Neural crest cell (in vitro differentiated cells): ENCODE results near the gene FLRT1. TPM values are rescaled to one million over a fixed set of nuclear protein-coding genes. Genes with fewer than 3 reads are reported as not detected.

Experiments
- DNase-seq: peaks from one replicate; pipeline ENCODE4 v3.0.0; 2021; ENCODE audit warnings: low read depth, mixed read lengths, low spot score
- H3K27ac Mint-ChIP-seq: one replicate; pipeline ENCODE4 v1.8.0; 2021; ENCODE audit warnings: mild to moderate bottlenecking, mixed read lengths; ENCODE audit not compliant: unreplicated experiment
- H3K27me3 Mint-ChIP-seq: 2 replicates; pipeline ENCODE4 v1.8.0; 2021; ENCODE audit warnings: low read depth, mild to moderate bottlenecking, mixed read lengths
- H3K36me3 Mint-ChIP-seq: 2 replicates; pipeline ENCODE4 v1.8.0; 2021; ENCODE audit warnings: low read depth, mild to moderate bottlenecking, mixed read lengths
- H3K4me1 Mint-ChIP-seq: 2 replicates; pipeline ENCODE4 v1.8.0; 2021; ENCODE audit warnings: mixed read lengths
- H3K4me3 Mint-ChIP-seq: one replicate; pipeline ENCODE4 v1.8.0; 2021; ENCODE audit warnings: mild to moderate bottlenecking, mixed read lengths
- H3K9me3 Mint-ChIP-seq: 2 replicates; pipeline ENCODE4 v1.8.0; 2021; ENCODE audit warnings: mixed read lengths
- total RNA-seq: library from RNA; stranded (reverse); gene quantifications from 2 replicates; pipeline ENCODE4 v1.2.1, GENCODE V29; 2021
- TF ChIP-seq, protein P1 (sequence below): fragments of 200-600 bp; sonication (generic); conservative IDR thresholded peaks from 2 replicates; pipeline ENCODE4 v1.5.0; 2021; ENCODE audit warnings: antibody characterized with exemption, mild to moderate bottlenecking

FLRT1 gene
- total RNA-seq, 1 donor from 2014 or later = 3.0 TPM

DNA sequence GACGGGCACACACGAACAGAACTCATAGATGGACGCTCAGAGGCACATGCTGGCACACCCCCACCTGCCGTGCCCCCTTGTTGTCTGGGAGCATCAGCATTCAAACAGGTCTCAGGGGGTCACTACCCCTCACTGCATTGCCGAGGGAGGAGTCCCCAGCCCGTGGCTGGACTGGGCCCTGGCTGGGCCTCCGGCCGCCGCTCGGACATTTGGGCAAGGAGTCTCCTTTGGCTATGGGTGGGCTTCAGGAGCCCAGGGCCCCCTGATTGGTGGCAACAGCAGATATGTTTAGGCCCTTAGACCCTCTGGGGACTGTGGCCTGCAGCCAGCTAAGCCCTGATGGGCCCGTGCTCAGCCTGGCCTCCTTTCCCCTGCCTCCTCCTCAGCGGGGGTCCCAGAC is 41.9 kb downstream of the FLRT1 start:
- Mint-ChIP-seq H3K4me1 (no peaks in the 10 kb centered on the region), H3K27me3 (no peaks in the 10 kb centered on the region)
- no peak for DNase-seq

DNA sequence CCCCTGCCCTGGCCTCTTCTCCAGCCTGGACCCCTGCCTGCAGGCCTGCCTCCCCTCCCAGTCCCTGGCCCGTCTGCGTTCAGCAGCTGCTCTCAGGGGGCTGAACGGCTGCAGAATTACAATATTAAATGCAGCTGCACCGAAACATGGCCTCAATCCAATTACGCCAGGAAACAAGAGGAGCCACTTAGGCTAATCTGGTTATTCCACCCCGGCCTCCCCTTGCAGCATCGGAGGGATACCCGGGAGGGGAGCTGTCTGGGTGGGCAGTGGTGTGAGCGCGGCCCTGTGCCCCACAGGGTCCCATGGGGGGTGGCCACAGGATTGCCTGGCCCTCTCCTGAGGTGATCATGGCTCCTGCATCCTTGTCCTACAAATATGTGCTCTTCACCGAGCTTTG is 42.6 kb downstream of the FLRT1 start:
- no peak for DNase-seq
- H3K27me3 Mint-ChIP-seq = no peaks in the 10 kb centered on the region

More for the DNA sequence above, 41.9 kb downstream of the FLRT1 start:
- H3K36me3 Mint-ChIP-seq = no peaks in the 10 kb centered on the region
- no peak overlapping the region for H3K4me3 Mint-ChIP-seq
- no peaks in the 10 kb centered on the region for H3K9me3 Mint-ChIP-seq
- TF ChIP-seq, protein P1, sequence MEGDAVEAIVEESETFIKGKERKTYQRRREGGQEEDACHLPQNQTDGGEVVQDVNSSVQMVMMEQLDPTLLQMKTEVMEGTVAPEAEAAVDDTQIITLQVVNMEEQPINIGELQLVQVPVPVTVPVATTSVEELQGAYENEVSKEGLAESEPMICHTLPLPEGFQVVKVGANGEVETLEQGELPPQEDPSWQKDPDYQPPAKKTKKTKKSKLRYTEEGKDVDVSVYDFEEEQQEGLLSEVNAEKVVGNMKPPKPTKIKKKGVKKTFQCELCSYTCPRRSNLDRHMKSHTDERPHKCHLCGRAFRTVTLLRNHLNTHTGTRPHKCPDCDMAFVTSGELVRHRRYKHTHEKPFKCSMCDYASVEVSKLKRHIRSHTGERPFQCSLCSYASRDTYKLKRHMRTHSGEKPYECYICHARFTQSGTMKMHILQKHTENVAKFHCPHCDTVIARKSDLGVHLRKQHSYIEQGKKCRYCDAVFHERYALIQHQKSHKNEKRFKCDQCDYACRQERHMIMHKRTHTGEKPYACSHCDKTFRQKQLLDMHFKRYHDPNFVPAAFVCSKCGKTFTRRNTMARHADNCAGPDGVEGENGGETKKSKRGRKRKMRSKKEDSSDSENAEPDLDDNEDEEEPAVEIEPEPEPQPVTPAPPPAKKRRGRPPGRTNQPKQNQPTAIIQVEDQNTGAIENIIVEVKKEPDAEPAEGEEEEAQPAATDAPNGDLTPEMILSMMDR = no peak
- H3K27ac Mint-ChIP-seq = no peak overlapping the region

DNA sequence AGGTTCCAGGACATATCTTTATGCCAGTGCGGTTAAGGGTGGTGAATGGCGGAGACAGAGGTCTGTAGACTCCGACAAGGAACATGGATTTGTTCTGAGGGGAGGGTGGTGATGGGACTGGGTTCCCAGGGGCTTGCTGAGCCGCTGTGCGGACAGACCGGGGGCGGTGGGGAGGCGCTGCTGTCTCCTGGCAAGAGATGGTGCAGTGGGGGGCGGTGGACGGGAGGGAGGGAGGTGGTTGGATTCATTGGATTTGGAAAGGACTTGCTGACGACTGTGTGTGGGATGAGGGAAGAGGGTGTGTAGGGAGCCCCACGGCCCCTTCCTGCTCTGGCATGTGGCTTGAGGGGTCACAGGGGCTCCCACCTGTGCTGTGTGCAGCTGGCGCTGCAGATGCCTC is 43.2 kb downstream of the FLRT1 start:
- H3K9me3 Mint-ChIP-seq = no peaks in the 10 kb centered on the region
- H3K36me3 Mint-ChIP-seq = no peaks in the 10 kb centered on the region
- no peaks in the 10 kb centered on the region for H3K27me3 Mint-ChIP-seq
- H3K4me1 Mint-ChIP-seq = no peaks in the 10 kb centered on the region
- TF ChIP-seq, protein P1 = no peak
- H3K4me3 Mint-ChIP-seq = no peak overlapping the region
- H3K27ac Mint-ChIP-seq = no peak overlapping the region
- DNase-seq = no peak

More for the DNA sequence above, 42.6 kb downstream of the FLRT1 start:
- TF ChIP-seq, protein P1 = no peak
- Mint-ChIP-seq H3K4me1 (no peaks in the 10 kb centered on the region), H3K4me3 (no peak overlapping the region), H3K9me3 (no peaks in the 10 kb centered on the region), H3K36me3 (no peaks in the 10 kb centered on the region), H3K27ac (no peak overlapping the region)

DNA sequence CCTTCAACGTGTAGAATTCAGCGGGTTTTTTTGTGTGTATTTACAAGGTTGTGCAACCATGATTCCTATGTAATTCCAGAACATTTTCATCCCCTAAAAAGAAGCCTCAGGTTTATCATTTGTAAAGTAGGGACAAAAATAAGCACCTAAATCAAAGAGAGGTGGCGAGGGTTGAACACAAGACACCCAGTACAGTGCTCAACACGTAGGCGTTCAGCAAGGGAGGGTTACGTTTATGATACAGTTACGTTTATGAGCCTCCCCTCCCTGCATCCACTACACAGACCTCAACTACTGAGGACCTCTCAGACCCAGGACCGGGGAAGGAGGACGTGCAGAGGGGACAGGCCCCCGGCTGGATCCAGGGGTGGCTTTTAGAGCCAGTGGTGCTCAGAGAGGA is 44.7 kb downstream of the FLRT1 start:
- H3K4me1 Mint-ChIP-seq = no peaks in the 10 kb centered on the region
- H3K27ac Mint-ChIP-seq = peak overlapping the region; percentile 27
- no peak overlapping the region for H3K4me3 Mint-ChIP-seq
- H3K9me3 Mint-ChIP-seq = no peaks in the 10 kb centered on the region
- TF ChIP-seq, protein P1 = no peak
- H3K27me3 Mint-ChIP-seq = no peaks in the 10 kb centered on the region
- no peaks in the 10 kb centered on the region for H3K36me3 Mint-ChIP-seq
- DNase-seq = no peak

DNA sequence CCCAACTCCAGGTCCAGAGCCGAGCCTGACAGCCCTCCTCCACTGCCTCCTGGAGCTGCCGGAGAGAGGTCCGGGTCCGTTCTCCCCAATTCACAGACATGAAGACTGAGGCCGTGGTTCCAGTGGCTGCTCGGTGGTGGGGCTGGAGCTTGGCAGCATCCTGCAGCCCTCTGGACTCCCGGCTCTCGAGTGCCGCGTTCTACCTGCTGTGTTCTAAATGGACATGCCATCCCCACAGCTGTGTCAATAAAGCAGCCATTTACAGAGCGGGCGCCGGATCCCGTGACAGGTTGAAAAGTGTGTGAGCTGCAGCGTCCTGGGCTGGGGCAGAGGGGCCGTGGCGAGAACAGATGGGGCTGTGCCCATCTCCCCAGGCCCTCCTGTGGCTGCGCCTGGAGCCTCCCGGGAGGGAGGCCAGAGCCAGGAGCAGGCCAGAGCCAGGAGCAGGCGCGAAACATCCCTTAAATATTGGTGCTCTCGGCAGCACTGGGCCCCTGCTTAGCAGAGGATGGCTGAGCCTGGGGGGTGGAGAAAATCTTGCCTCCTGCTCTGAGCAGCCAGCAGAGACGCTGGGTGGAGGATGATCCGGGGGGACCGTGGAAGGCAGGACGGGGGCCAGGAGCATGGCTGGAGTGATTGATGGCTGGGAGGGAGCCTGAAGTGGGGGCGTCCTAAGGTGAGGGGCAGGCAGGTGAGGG is 46.2 kb downstream of the FLRT1 start:
- TF ChIP-seq, protein P1 = no peak
- Mint-ChIP-seq H3K4me3 (no peak overlapping the region), H3K27ac (no peak overlapping the region), H3K4me1 (peaks cover 7% of the 10 kb centered on the region), H3K9me3 (no peaks in the 10 kb centered on the region), H3K36me3 (no peaks in the 10 kb centered on the region), H3K27me3 (peaks cover 7% of the 10 kb centered on the region)
- no peak for DNase-seq
